ENCODE data around the gene C9orf85.

- TF ChIP-seq NR2F6 (CRISPR knock-in tag; IDR thresholded peaks at IDR 0.05) (no peak), NCOA6 (IDR thresholded peaks at IDR 0.05) (no peak), FOXK1 (CRISPR knock-in tag; IDR thresholded peaks at IDR 0.05; ENCODE audit: borderline replicate concordance) (no peak), SPI1 (IDR thresholded peaks at IDR 0.05; ENCODE audit: borderline replicate concordance, low read depth, low read length) (no peak)
Measured at GRCh38 chr9:72022841-72023240, 111.4 kb downstream of the C9orf85 start.
